LNCAP (cell line): Measurements from ENCODE around the gene ENDOG.

ENCODE experiments used
- TF ChIP-seq, protein P1 (sequence below): fragments of 450-650 bp; IDR thresholded peaks from 2 replicates; pipeline ENCODE4 v1.5.1; 2017; ENCODE audit warnings: mild to moderate bottlenecking

Gene ENDOG

DNA sequence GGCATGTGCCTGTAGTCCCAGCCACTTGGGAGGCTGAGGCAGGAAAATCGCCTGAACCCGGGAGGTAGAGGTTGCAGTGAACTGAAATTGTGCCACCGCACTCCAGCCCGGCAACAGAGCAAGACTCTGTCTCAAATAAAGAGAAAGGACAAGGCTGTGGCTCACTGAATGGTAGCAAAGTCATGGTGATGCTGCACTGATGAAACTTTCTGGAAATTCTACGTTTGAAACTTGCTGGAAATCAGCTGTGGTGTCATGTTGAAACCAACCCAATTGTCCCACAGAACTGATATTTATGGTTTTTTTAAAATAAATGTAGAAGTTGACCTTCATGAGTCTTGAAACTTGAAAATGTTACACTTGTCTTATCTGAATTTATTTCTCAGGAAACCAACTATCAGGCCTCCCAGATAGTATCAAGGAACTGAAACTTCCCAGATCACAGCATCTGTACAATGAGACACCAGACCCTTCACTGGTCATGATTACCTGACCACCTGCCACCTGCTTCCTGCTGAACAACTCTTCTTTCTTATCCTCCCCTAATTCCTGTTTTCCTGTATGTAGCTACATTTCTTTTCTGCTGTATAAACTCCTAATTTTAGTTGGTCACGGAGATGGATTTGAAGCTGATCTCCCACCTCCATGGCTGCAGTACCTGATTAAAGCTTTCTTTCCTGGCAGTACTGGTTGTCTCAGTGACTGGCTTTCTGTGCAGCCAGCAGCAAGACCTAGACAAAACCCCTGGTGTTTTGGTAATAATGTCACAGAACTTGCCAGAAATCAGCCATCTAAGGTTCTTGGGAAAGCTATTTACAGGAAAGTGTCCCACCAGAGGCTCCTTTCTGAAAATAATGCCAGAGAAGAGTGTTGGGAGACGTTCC lies 36.9 kb upstream of the ENDOG start:
- TF ChIP-seq, protein P1, sequence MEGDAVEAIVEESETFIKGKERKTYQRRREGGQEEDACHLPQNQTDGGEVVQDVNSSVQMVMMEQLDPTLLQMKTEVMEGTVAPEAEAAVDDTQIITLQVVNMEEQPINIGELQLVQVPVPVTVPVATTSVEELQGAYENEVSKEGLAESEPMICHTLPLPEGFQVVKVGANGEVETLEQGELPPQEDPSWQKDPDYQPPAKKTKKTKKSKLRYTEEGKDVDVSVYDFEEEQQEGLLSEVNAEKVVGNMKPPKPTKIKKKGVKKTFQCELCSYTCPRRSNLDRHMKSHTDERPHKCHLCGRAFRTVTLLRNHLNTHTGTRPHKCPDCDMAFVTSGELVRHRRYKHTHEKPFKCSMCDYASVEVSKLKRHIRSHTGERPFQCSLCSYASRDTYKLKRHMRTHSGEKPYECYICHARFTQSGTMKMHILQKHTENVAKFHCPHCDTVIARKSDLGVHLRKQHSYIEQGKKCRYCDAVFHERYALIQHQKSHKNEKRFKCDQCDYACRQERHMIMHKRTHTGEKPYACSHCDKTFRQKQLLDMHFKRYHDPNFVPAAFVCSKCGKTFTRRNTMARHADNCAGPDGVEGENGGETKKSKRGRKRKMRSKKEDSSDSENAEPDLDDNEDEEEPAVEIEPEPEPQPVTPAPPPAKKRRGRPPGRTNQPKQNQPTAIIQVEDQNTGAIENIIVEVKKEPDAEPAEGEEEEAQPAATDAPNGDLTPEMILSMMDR: no peak

DNA sequence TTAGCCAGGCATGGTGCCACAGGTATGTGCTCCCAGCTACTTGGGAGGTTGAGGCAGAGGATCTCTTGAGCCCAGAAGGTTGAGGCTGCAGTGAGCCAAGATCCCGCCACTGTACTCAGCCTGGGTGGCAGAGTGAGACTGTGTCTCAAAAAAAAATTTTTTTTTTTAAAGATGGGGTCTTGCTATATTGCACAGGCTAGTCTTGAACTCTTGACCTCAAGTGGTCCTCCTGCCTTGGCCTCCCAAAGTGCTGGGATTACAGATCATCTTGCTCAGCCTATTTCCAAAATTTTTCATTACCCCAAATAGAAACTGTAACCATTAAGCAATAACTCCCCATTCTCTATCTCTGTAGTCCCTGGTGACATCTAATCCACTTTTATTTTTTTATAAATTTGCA lies 35.6 kb upstream of the ENDOG start:
- TF ChIP-seq, protein P1: no peak

DNA sequence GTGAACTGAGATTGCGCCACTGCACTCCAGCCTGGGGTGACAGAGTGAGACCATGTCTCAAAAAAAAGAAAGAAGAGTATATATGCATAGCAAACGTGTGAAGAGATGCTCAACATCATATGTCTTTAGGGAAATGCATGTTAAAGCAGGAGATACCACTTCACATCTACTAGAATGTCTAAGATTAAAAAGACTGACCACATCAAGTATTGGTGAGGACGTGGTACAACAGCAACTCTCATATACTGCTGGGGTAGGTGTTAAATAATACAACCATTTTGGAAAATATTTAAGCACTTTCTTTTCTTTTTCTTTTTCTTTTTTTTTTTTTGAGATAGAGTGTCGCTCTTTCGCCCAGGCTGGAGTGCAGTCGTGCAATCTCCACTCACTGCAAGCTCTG lies 32.9 kb upstream of the ENDOG start:
- TF ChIP-seq, protein P1: no peak

DNA sequence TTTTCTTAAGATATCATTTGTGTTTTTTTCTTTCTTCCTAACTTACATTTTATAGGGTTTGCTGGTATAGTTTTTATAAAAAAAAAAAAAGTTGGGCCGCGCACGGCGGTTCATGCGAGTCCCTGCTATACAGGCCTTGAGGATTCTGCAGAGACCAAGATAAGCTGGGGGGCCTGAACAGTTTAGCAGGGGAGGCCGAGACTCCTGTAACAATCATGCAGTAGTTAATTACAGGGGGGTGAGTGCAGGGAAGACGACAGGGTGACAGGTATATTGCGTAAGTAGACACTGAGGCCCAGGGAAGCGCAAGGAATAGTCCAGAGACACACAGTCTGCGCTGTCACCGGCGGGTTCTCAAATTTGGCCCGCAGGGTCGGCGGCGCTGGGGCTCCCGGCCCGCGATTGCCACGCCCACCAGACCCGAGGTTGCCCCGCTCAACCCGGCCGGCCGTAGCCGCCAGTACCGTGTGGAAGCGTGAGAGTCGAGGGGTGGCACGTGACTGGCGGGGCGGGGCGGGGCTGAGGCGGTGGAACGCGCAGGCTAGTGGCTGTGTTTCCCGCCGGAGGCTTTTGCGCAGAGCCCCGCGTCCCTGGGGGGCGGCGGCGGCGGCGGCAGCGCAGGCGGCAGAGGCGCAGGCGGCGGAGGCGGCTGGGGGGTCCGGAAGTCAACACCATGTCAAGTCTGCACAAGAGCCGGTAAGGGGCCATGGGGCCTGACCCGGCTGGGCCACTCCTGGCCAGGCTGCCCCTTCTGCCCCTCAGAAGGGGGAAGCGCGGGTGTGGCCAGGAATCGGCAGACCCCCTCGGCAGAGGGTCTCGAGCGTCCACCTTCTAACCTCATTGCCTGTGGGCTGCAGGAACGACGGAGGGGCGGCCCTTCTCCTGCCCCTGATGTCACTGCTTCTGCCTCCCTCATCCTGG lies 31.4 kb upstream of the ENDOG start, which contains the start of gene TBC1D13:
Gene TBC1D13 (plus strand): TSS at position 573 of the 921 bp plus-strand sequence. CDS start 101 bp downstream, at position 674.
- TF ChIP-seq, protein P1: no peak

DNA sequence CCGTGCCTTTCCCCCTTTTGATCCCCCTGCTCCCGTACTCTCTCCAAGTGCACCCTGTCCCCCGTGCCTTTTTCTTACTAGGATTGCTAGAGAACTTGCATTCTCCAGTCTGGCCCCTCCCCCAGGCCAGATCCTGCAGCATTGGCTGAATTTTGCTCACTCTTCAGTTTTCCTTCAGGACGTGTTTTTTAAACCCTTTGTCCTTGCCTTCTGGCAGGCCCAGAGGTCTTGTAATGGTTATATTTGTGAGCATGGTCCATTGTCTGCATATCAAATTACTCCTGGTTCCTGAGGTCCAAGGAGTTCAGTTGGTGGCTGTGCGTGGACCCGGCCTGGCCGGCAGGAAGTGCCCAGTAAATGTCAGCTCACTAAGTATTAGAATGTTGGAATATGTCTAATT lies 30.6 kb upstream of the ENDOG start:
- TF ChIP-seq, protein P1: no peak

DNA sequence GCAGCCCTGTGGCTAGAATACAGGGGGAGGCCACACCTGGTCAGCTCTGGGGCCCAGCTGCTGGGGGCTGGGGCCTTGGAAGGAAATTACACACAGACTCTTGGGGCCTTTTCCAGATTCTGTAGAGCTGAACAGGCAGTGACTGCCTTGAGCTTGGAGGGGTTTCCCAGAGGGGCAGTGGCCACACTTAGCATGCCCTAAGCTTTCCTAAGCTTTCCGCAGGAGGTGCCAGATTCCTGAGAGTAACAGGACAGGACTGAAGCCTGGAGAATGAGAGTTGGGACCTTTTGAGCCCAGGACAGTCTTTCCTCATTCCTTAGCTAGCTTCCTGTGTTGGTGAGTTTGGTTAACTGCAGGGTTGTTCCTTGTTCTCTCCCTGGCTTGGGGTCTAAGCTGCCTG lies 29.9 kb upstream of the ENDOG start:
- TF ChIP-seq, protein P1: no peak

DNA sequence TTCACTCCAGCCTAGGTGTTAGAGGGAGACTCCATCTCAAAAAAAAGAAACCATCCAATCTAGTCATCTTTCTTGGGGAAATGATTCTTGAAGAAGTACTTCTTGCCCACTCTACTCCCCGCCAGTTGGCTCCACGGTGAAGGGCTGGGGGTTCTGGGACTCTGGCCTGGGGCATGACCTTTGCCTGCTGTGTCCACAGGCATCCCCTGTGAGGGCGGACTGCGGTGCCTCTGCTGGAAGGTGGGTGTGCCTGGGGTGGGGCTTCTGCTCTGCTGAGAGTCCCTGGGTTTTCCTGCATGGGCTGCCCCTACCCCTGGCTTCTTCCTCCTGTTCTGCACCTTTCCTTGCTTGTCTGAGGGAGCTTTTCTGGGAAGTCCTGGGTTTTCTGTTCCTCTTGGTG lies 27.8 kb upstream of the ENDOG start:
- TF ChIP-seq, protein P1: no peak
